ENCODE measurements around the gene TPX2. TPM values are rescaled to one million over a fixed set of nuclear protein-coding genes. Genes with fewer than 3 reads are reported as not detected.

The TPX2 gene
- total RNA-seq, 5 donors from 2014 or later (not counting 1 experiment from before 2014, with no cell fraction given): 0.99 to 3.0 (median 1.4) TPM

DNA sequence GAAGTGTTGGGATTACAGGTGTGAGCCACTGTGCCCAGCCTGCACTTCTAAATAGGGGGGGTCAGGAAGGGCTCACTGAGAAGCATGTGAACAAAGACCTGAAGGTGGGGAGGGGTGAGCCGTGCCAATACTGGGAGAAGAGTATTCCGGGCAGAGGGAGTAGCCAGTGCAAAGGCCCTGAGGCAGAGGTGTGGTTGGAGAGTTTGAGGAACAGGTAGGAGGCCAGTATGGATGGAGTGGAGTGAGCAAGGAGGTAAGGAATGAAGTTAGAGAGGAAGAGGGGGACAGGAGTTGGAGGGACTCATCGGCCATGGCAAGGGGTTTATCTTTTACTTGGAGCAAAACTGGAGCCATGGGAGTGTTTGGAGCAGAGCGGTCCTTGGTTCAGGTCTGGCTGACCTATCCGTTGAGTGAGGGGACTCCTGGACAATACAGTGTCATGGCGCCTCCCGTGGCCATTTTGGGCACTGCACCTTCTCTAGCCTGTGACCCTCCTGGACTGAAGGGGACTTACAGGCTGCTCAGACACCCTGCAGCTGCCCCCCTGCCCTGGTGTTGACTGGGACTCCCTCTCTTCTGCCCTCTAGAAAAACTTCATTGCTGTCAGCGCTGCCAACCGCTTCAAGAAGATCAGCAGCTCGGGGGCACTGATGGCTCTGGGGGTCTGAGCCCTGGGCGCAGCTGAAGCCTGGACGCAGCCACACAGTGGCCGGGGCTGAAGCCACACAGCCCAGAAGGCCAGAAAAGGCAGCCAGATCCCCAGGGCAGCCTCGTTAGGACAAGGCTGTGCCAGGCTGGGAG is 94.2 kb downstream of the TPX2 start:
- peak in 26 of 35 experiments; percentile 6 to 67 (median 41) for DNase-seq
- ChIA-PET CTCF (interaction anchor here in 1 of 2 donors (0.5 to 0.6 kb wide), 2 partner anchors 20 to 671 kb away, joined by 3 read pairs; no protein-coding TSS in a partner anchor), POLR2A (no interaction called here)
- ATAC-seq (replicated peaks in 1 of 4): no peak
- Histone ChIP-seq H3K4me3 (ENCODE audit: control insufficient read depth in 1 of 2, extremely low read depth in 1 of 2, low read length in 1 of 2) (no peak overlapping the region), H3K36me3 (ENCODE audit: control insufficient read depth in 2 of 2, extremely low read depth in 1 of 2, insufficient read depth in 1 of 2, low read length in 1 of 2) (no peaks in the 10 kb centered on the region), H3K27ac (ENCODE audit: low read length) (no peak overlapping the region), H3K9me3 (no peaks in the 10 kb centered on the region), H3K27me3 (replicated peaks in 1 of 2; ENCODE audit: control insufficient read depth in 2 of 2, extremely low read depth in 1 of 2, insufficient read depth in 2 of 2, low read length in 1 of 2) (peaks cover 0 to 24% of the 10 kb centered on the region in 2 experiments), H3K4me1 (ENCODE audit: control insufficient read depth in 1 of 2, extremely low read depth in 1 of 2, insufficient read depth in 2 of 2, low read length in 2 of 2) (peaks cover 0 to 14% of the 10 kb centered on the region in 2 experiments)
- H3K27ac Mint-ChIP-seq: no peak overlapping the region
- no peaks in the 10 kb centered on the region for H3K27me3 Mint-ChIP-seq
- H3K4me1 Mint-ChIP-seq: peaks cover 0 to 11% (median 5%) of the 10 kb centered on the region in 3 donors
- no peak overlapping the region for H3K4me3 Mint-ChIP-seq
- H3K9me3 Mint-ChIP-seq: no peaks in the 10 kb centered on the region
- WGBS (ENCODE audit: insufficient coverage): 72% methylated on average over 14 of the region's 14 CpGs
- H3K36me3 Mint-ChIP-seq: no peaks in the 10 kb centered on the region

DNA sequence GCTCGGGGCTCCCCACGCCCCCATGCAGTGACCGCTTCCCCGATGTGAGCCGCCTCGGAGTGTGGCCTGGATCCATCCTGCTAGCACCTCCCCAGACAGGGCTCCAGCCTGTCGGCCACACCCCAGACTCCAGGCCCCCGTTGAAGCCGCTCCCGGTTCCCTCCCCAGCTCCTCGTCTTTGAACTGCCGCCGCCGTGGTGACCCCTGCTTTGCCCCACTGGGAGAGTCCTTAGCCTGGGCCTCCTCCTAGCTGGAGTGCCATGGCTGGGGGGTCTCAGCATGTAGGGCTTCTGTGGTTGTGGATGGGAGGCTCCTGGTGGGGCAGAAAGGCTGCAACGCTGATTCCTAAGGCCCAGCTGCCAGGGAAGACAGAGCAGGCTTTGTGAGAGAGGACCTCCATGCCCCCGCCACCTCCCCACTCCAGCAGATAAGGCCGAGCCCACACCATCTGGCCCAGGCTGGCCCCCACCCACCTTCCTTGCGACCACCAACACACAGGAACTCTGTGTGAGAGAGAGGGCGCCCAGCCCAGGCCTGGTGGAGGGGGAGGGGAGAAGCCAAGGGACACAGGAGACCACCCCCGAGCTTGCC is 94.9 kb downstream of the TPX2 start:
- Mint-ChIP-seq H3K9me3 (no peaks in the 10 kb centered on the region), H3K27ac (no peak overlapping the region), H3K4me1 (peaks cover 0 to 11% (median 5%) of the 10 kb centered on the region in 3 donors), H3K36me3 (no peaks in the 10 kb centered on the region), H3K27me3 (no peaks in the 10 kb centered on the region), H3K4me3 (no peak overlapping the region)
- peaks cover 0 to 25% of the 10 kb centered on the region in 2 experiments for H3K27me3 ChIP-seq (replicated peaks in 1 of 2; ENCODE audit: control insufficient read depth in 2 of 2, extremely low read depth in 1 of 2, insufficient read depth in 2 of 2, low read length in 1 of 2)
- H3K4me1 ChIP-seq (ENCODE audit: control insufficient read depth in 1 of 2, extremely low read depth in 1 of 2, insufficient read depth in 2 of 2, low read length in 2 of 2): peaks cover 0 to 14% of the 10 kb centered on the region in 2 experiments
- DNase-seq (no peak), ATAC-seq (replicated peaks in 1 of 4) (no peak)
- WGBS (ENCODE audit: insufficient coverage): 99% methylated on average over 8 of the region's 20 CpGs
- H3K36me3 ChIP-seq (ENCODE audit: control insufficient read depth in 2 of 2, extremely low read depth in 1 of 2, insufficient read depth in 1 of 2, low read length in 1 of 2): no peaks in the 10 kb centered on the region
- POLR2A ChIA-PET: no interaction called here
- no peaks in the 10 kb centered on the region for H3K9me3 ChIP-seq
- CTCF ChIA-PET: interaction anchor here in 1 of 2 donors (0.5 to 0.6 kb wide), 2 partner anchors 20 to 670 kb away, joined by 3 read pairs; no protein-coding TSS in a partner anchor
- H3K27ac ChIP-seq (ENCODE audit: low read length): no peak overlapping the region
- H3K4me3 ChIP-seq (ENCODE audit: control insufficient read depth in 1 of 2, extremely low read depth in 1 of 2, low read length in 1 of 2): no peak overlapping the region

DNA sequence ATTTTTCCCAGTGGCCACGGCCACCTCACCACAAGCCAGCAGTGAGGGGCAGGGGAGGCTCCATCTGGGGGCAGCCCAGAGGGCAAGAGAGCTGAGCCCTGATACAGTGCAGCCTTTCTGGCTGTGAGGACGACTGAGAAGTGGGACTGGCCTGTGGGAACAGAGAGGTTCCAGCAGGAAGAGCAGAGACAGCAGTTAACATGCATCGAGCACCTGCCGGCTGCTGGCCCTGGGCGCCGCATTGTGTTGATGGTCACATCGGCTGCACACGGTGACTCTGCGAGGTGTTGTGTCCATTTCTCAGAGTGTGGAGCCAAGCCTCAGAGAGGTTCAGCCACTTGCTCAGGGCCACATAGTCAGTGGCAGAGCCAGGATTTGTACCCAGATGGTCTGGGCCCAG is 96.5 kb downstream of the TPX2 start:
- Histone ChIP-seq H3K9me3 (no peaks in the 10 kb centered on the region), H3K27me3 (replicated peaks in 1 of 2; ENCODE audit: control insufficient read depth in 2 of 2, extremely low read depth in 1 of 2, insufficient read depth in 2 of 2, low read length in 1 of 2) (peaks cover 0 to 25% of the 10 kb centered on the region in 2 experiments), H3K27ac (ENCODE audit: low read length) (no peak overlapping the region), H3K4me3 (ENCODE audit: control insufficient read depth in 1 of 2, extremely low read depth in 1 of 2, low read length in 1 of 2) (no peak overlapping the region), H3K4me1 (ENCODE audit: control insufficient read depth in 1 of 2, extremely low read depth in 1 of 2, insufficient read depth in 2 of 2, low read length in 2 of 2) (peaks cover 0 to 14% of the 10 kb centered on the region in 2 experiments), H3K36me3 (ENCODE audit: control insufficient read depth in 2 of 2, extremely low read depth in 1 of 2, insufficient read depth in 1 of 2, low read length in 1 of 2) (no peaks in the 10 kb centered on the region)
- WGBS (ENCODE audit: insufficient coverage): 80% methylated on average over 9 of the region's 9 CpGs
- Mint-ChIP-seq H3K4me1 (peaks cover 0 to 11% (median 5%) of the 10 kb centered on the region in 3 donors), H3K4me3 (no peak overlapping the region), H3K27me3 (no peaks in the 10 kb centered on the region), H3K27ac (no peak overlapping the region), H3K9me3 (no peaks in the 10 kb centered on the region), H3K36me3 (no peaks in the 10 kb centered on the region)
- CTCF ChIA-PET: no interaction called here
- ATAC-seq (replicated peaks in 1 of 4) (no peak), DNase-seq (no peak)
- POLR2A ChIA-PET: interaction anchor here in 1 of 2 donors (0.5 kb wide), 1 partner anchor 269 kb away, joined by 3 read pairs; no protein-coding TSS in a partner anchor

DNA sequence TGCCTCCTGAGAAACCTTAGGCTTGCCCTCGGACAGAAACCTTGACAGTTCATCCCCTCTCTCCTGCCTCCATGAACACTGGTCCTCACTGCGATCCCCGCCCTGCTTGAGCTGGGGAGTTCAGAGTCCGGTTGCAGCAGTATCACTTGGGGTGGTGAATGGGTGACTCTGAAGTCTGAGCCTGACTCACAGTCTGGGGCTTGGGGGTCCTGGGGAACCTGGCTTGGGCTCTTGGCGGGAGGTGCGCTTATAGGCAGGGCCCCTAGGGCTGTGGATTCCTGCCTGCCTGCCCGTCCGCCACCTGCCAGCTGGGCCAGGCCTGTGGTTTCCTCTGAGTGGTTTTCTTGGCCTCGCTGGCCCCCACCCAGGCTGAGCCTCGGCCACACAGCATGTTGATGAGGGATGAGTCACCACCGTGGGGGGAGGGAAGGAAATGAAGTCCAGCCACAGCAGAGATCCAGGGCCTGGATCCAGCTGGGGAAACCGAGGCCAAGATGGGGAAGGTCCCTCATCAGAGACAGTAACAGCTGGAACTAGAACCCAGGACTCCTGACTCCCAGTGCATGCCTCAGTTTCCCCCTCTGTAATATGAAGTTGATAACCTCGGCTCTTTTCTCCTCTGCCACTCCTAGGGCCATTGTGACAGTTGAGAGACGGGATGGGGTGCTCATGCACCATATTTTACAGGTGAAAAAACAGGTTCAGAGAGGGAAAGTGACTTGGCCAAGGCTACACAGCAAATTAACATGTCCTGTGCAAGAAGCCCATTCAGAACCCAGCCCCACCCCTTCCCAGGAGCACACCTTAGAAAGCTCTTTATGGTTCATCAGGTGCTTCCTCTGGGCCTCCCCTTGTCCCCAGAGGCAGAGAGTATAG is 97.1 kb downstream of the TPX2 start:
- H3K27me3 Mint-ChIP-seq: no peaks in the 10 kb centered on the region
- CTCF ChIA-PET: interaction anchor here in 1 of 2 donors (1.1 kb wide), 1 partner anchor 16 kb away, joined by 4 read pairs; no protein-coding TSS in a partner anchor
- peak overlapping the region in 1 of 2 donors; percentile 27 for H3K27ac Mint-ChIP-seq
- Histone ChIP-seq H3K36me3 (ENCODE audit: control insufficient read depth in 2 of 2, extremely low read depth in 1 of 2, insufficient read depth in 1 of 2, low read length in 1 of 2) (no peaks in the 10 kb centered on the region), H3K4me3 (ENCODE audit: control insufficient read depth in 1 of 2, extremely low read depth in 1 of 2, low read length in 1 of 2) (no peak overlapping the region), H3K27me3 (replicated peaks in 1 of 2; ENCODE audit: control insufficient read depth in 2 of 2, extremely low read depth in 1 of 2, insufficient read depth in 2 of 2, low read length in 1 of 2) (peaks cover 0 to 21% of the 10 kb centered on the region in 2 experiments), H3K9me3 (no peaks in the 10 kb centered on the region), H3K4me1 (ENCODE audit: control insufficient read depth in 1 of 2, extremely low read depth in 1 of 2, insufficient read depth in 2 of 2, low read length in 2 of 2) (peaks cover 0 to 14% of the 10 kb centered on the region in 2 experiments), H3K27ac (ENCODE audit: low read length) (no peak overlapping the region)
- WGBS (ENCODE audit: insufficient coverage): 25% methylated on average over 7 of the region's 14 CpGs
- ATAC-seq (replicated peaks in 1 of 4): peak in 3 of 4 experiments; percentile 22 to 65 (median 29)
- POLR2A ChIA-PET: interaction anchor here in 1 of 2 donors (0.5 kb wide), 1 partner anchor 117 kb away, joined by 4 read pairs; no protein-coding TSS in a partner anchor
- H3K4me3 Mint-ChIP-seq: no peak overlapping the region
- H3K9me3 Mint-ChIP-seq: no peaks in the 10 kb centered on the region
- peaks cover 0 to 11% (median 5%) of the 10 kb centered on the region in 3 donors for H3K4me1 Mint-ChIP-seq
- H3K36me3 Mint-ChIP-seq: no peaks in the 10 kb centered on the region
- peak in 14 of 35 experiments; percentile 1 to 49 (median 15) for DNase-seq

DNA sequence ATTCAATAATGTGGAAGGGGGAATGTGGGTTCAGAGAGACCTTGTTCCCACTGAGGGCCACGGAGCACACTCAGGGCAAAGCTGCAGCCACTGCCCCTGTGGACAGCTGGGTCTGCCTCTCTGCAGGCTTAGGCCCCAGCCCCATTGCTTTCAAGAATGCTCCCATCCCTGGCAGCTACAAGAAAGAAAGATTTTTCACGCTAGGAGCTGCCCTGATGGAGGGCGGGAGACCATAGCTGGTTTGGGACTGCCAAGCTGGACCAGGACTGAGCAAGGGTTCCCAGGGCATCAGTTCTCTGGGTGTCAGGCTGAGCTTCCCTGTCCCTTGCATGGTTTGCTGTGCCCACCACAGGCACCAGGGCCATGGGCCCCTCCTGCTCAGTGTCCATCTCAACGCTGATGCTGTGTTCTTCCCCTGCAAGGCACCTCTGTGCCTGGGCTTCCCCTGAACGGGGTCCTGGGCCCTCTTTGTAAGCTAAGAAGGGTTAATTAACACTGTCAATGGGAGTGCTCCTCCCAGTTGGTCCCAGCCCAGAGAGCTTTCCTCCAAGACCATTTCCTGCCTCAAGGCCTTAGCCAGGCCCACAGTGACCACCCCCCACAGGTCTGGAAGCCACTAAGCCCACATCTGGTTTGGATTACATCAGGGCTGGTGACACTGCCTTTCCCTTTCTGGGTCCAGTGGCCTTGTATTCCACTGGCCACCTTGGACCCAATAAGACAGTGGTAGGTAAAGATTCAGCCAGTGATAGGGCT is 97.9 kb downstream of the TPX2 start:
- no peaks in the 10 kb centered on the region for H3K36me3 ChIP-seq (ENCODE audit: control insufficient read depth in 2 of 2, extremely low read depth in 1 of 2, insufficient read depth in 1 of 2, low read length in 1 of 2)
- no peaks in the 10 kb centered on the region for H3K36me3 Mint-ChIP-seq
- H3K4me3 Mint-ChIP-seq: no peak overlapping the region
- POLR2A ChIA-PET: no interaction called here
- H3K9me3 ChIP-seq: no peaks in the 10 kb centered on the region
- no peak for DNase-seq
- WGBS (ENCODE audit: insufficient coverage): 91% methylated on average over 3 of the region's 5 CpGs
- ATAC-seq (replicated peaks in 1 of 4): no peak
- CTCF ChIA-PET: interaction anchor here in 1 of 2 donors (1.1 kb wide), 1 partner anchor 15 kb away, joined by 4 read pairs; no protein-coding TSS in a partner anchor
- peaks cover 0 to 11% (median 5%) of the 10 kb centered on the region in 3 donors for H3K4me1 Mint-ChIP-seq
- H3K4me1 ChIP-seq (ENCODE audit: control insufficient read depth in 1 of 2, extremely low read depth in 1 of 2, insufficient read depth in 2 of 2, low read length in 2 of 2): peaks cover 0 to 14% of the 10 kb centered on the region in 2 experiments
- H3K9me3 Mint-ChIP-seq: no peaks in the 10 kb centered on the region
- H3K27ac ChIP-seq (ENCODE audit: low read length): no peak overlapping the region
- H3K27me3 ChIP-seq (replicated peaks in 1 of 2; ENCODE audit: control insufficient read depth in 2 of 2, extremely low read depth in 1 of 2, insufficient read depth in 2 of 2, low read length in 1 of 2): peaks cover 0 to 19% of the 10 kb centered on the region in 2 experiments
- no peak overlapping the region for H3K27ac Mint-ChIP-seq
- no peak overlapping the region for H3K4me3 ChIP-seq (ENCODE audit: control insufficient read depth in 1 of 2, extremely low read depth in 1 of 2, low read length in 1 of 2)
- H3K27me3 Mint-ChIP-seq: no peaks in the 10 kb centered on the region

Data from T-cell (primary cell).